Inferior parietal cortex (tissue), 1 donor: ENCODE data around the gene ANKRD13C.
A peak's percentile ranks its signal among the peaks of the same experiment; 100 is the strongest.
"Not testable (repeated sequence)": the region's sequence is repeated elsewhere in the genome, so short reads cannot be mapped to it uniquely, and the experiment has no call there.

Experiments
- DNase-seq: peaks from one replicate; pipeline ENCODE4 v3.0.0-alpha.2; 2016; ENCODE audit errors: extremely low spot score

Gene ANKRD13C, protein sequence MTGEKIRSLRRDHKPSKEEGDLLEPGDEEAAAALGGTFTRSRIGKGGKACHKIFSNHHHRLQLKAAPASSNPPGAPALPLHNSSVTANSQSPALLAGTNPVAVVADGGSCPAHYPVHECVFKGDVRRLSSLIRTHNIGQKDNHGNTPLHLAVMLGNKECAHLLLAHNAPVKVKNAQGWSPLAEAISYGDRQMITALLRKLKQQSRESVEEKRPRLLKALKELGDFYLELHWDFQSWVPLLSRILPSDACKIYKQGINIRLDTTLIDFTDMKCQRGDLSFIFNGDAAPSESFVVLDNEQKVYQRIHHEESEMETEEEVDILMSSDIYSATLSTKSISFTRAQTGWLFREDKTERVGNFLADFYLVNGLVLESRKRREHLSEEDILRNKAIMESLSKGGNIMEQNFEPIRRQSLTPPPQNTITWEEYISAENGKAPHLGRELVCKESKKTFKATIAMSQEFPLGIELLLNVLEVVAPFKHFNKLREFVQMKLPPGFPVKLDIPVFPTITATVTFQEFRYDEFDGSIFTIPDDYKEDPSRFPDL

DNA sequence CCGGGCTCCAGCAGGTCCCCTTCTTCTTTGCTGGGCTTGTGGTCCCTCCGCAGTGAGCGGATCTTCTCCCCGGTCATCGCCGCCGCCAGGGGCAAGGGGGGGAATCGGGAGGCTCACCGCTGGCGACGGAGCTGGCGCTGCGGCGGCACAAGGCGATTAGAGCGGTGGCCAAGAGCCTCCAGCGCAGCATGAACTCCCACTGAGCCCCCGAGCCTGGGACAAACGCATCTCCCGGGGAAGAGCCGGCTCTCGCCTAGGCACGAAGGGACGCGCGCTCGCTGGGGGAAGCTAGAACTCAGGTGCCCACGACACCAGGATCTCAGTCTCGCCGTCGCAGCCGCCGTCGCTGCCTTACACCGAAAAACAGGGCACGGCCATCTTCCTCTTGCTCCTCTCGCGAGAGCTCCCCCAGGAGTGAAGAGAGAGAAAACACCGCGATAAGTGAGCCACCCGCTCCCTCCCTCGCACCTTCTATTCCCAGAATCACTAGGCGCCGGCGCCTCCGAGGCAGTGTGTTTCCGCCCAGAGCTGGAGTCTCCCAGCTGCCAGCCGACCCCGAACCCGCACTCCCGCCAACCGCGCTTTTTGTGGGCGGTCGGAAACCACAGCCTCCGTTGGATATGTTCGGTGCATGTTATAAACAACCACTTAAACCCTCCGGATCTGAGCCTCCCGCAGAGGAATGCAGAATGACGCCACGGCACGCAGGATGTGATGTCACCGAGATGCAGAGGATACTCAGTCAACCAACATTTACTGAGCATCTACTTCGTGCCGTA, at the start of gene ANKRD13C:
Gene ANKRD13C, minus strand, starts transcription at position 391 of the 779 bp plus-strand sequence. Its CDS starts 314 bp downstream, at position 77.
- DNase-seq: peak; percentile 95

DNA sequence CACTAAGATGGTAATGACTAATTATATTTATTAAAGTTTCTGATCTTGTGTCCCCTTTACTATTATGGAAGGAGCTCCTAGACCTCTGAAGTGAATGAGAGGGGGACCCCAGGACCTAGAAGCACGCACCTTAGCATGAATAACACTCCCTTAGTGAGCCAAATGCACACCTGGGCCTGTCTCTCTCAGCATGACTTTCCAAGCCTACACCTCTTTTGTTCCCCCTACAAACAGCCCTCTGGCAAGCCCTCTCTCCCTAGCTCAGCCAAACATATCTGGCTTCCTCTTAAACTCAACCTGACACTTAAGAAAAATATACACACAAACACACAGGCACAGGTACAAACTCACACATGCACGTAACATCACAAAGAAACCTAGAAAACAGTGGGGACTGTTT, 49.2 kb upstream of the ANKRD13C start:
- no peak for DNase-seq

DNA sequence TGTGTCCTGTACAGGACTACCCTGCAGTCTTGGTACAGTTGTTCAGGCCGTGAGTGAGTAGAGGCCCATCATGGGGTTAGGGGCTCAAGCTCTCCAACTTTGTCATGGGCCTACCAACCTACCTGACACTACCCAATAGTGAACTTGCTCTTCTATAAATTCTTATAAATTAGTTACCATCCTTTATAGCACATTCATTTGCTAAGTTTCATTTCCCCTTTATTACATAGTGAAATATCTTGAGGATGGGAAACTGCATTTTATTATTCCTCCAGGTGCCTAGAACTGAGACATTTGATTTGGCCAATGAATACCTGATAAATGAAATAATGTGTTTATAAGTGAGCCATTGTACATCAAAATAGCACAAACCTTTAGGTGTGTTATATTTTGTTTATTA, 47.5 kb upstream of the ANKRD13C start:
- no peak for DNase-seq

DNA sequence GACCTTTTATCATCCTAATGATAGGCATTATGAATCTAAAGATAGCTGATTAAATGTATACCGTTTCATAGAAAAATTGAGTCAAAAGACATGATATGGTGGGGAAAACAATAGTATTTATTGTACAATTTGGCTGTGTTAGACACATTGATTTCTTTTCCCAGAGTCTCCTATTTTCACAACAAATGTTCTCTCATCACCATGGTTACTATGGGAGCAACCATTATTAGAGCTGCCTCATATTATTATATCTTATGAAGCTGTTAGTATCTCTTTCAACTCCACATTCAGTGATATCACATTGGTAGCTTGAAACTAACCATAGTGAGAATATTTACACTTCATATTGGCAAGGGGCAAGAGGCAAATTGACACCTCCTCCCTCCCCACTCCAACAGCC, 45.8 kb upstream of the ANKRD13C start:
- DNase-seq: no peak

DNA sequence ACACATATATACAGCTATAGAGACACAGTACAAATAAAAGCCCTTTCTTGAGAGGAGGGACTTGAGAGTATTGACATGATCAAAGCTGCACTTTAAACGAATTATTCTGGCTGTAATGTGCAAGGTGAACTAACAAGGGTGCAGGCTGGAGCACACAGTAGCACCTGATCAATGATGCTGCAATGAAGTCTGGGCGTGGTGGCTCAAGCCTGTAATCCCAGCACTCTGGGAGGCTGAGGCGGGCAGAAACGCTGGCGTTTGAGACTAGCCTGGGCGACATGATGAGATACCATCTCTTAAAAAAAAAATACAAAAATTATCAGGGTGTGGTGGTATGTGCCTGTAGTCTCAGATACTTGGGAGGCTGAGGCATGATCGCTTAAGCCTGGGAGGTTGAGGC, 42.5 kb upstream of the ANKRD13C start:
- no peak for DNase-seq

DNA sequence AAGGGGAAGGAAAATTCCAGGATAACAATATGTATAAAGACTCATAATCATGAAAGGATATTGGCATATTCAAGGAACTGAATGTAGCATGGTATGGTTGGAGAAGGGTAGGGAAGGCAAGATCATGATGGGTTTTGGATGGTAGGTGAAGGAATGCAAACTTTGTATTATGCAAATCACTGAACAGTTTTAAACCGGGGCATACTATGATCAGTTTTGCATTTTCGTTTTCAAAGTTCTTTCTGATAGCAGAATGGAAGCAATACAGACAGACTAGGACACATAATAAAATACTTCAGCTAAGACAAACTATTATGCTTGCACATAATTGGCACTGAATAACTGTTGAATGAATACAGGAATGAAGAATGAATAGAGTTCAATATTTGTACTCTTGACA, 42.1 kb upstream of the ANKRD13C start:
- DNase-seq: no peak

DNA sequence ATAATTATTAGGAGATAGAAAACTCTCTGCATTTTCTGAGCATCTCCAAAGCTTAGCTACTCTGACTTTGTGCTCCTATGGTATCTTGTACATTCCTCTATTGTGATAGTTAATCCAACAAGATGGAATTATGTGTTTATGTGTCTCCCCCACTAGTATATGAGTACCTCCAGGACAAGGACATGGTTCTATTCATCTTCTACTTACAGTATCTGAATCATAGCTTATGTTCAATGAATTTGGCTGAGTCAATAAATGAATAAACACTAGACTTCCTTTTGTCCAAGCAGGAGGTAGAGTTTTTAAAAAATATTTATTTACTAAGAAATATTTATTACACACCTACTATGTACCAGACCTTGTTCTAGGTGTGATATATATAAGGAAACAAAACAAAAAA, 38.1 kb upstream of the ANKRD13C start:
- no peak for DNase-seq

DNA sequence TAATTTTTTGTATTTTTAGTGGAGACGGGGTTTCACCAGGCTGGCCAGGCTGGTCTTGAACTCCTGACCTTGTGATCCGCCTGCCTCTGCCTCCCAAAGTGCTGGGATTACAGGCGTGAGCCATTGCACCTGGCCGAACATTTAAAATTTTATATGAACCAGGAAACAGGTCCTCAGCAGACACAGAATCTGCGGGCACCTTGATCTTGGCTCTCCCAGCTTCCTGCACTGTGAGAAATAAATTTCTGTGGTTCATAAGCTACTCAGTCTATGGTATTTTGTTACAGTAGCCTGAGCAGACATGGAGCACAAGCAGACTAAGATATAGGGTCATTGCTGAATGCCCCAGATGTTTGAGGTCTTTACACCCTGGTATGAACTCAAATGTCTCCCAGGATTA, 33.0 kb upstream of the ANKRD13C start:
- DNase-seq: no peak

DNA sequence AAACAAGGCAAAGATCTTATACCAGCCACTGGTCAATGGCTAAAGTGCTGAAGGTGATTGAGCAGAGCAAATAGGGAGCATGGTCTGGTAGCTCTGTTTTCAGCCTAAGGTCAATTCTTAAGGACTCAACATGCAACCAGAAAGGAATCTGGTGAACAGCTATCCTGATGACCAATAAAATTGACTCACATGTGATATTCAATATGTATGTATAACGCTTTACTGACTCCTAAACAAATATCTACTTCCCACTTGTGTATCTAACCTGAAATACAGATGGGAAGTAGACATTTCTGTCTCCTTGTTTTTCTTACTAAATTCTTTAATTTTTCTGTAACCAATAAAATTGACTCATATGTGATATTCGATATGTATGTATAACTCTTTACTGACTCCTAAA, 31.6 kb upstream of the ANKRD13C start:
- no peak for DNase-seq

DNA sequence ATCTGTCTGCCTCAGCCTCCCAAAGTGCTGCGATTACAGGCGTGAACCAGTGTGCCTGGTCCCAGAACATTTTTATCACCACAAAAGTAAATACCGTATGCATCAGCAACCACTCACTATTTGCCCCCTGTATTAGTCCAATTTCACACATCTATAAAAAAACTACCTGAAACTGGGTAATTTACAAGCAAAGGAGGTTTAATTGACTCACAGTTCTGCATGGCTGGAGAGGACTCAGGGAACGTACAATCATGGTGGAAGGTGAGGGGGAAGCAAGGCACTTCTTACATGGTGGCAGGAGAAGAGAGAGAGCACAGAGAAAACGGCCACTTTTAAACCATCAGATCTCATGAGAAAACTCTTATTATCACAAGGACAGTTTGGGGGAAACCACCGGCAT, 31.0 kb upstream of the ANKRD13C start:
- DNase-seq: no peak

DNA sequence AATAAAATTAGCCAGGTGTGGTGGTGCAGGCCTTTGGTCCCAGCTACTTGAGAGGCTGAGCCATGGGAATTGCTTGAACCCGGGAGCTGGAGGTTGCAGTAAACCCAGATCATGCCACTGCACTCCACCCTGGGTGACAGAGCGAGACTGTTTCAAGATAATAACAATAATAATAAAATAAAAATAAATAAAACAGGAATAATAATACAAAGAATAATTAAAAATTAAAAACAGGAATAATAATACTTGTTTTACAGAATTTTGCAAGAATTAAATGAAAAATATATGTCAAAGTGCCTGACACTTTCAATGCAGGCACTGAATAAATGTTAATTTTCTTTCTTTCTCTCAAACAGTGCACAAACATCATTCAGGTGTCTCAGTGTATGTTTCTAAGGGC, 30.0 kb upstream of the ANKRD13C start:
- no peak for DNase-seq

DNA sequence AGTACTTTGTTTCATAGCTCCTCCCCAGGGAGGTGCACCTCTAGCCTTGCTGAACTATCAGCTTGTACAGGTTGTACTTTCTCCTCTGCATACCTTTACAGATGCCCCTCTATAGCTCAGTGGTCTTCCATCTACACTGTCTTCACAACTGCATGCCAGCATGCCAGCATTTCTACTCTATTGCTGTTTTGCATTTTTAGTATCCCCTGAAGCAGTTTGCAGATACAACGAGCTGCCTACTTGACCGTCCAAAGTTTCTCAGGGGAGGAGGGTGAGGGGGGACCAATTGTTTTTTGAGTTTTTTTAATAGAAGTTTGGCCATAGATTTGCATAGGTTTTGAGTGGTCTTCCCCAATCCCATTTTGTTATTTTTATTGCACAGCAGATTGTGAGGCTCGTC, 29.0 kb upstream of the ANKRD13C start:
- no peak for DNase-seq

DNA sequence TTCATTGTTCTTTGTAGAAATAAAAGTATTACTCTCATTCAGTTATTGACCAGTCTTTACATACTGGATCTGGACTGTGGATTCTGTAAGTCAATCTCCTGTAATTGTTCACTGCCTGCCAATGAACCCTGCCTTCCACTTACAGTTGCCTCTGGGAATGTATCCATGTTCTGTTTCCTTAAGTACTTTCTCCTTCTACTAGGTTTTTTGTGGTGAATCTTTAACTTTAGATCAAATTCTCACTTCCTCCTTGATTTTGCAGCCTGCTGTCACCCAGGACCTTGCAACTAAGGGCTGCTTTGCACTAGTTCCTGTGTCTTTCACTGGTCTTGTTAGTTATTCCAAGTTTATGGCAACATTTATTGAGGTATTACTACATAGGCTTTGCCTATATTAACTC, 28.2 kb upstream of the ANKRD13C start:
- no peak for DNase-seq

DNA sequence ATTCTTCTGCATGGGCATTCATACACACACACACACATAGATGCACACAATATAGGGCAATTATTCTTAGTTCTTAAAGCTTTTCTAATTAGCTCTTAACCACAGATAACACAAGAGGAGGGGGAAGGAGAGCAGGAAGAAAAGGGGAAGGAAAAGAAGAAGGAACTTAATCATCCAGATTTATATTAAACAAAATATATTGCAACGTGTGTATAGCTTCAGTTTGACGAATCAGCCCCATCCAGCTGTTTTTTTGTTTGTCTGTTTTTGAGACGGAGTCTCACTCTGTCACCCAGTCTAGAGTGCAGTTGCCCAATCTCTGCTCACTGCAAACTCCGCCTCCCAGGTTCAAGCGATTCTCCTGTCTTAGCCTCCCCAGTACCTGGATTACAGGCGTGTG, 21.7 kb upstream of the ANKRD13C start:
- no peak for DNase-seq

DNA sequence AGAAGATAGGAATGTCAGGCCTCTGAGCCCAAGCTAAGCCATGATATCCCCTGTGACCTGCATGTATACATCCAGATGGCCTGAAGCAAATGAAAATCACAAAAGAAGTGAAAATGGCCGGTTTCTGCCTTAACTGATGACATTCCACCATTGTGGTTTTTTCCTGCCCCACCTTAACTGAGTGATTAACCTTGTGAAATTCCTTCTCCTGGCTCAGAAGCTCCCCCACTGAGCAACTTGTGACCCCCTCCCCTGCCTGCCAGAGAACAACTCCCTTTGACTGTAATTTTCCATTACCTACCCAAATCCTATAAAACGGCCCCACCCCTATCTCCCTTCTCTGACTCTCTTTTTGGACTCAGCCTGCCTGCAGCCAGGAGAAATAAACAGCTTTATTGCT, 19.1 kb upstream of the ANKRD13C start:
- not testable (repeated sequence) for DNase-seq

DNA sequence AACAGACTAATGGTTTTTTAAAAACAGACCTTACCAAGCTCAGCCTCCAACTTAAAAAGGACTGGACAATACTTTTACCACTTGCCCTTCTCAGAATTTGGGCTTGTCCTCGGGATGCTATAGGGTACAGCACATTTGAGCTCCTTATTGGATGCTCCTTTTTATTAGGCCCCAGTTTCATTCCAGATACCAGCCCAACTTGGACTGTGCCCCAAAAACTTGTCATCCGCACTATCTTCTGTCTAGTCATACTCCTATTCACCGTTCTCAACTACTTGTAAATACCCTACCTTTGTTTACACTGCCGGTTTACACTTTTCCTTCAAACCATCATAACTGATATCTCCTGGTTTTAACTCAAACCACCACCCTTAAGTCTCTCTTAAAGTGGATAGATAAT, 17.9 kb upstream of the ANKRD13C start:
- DNase-seq: no peak

DNA sequence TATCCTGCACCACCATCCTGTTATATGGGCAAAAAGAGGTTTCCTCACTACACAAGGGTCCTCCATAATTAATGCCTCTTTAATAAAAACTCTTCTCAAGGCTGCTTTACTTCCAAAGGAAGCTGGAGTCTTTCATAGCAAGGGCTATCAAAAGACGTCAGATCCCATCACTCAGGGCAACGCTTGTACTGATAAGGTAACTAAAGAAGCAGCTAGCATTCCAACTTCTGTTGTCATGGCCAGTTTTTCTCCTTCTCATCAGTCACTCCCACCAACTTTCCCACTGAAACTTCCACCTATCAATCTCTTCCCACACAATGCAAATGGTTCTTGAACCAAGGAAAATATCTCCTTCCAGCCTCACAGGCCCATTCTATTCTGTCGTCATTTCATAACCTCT, 17.1 kb upstream of the ANKRD13C start:
- not testable (repeated sequence) for DNase-seq

DNA sequence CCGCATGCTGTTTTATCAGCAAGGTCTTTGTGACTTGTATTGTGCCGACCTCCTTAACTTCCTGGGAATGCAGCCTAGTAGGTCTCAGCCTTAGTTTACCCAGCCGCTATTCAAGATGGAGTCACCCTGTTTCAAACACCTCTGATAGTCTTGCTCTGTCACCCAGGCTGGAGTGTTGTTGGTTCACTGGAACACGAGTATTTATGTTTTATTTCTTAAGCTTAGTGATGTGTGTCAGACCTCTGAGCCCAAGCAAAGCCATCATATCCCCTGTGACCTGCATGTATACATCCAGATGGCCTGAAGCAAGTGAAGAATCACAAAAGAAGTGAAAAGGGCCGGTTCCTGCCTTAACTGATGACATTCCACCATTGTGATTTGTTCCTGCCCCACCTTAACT, 12.9 kb upstream of the ANKRD13C start:
- not testable (repeated sequence) for DNase-seq

DNA sequence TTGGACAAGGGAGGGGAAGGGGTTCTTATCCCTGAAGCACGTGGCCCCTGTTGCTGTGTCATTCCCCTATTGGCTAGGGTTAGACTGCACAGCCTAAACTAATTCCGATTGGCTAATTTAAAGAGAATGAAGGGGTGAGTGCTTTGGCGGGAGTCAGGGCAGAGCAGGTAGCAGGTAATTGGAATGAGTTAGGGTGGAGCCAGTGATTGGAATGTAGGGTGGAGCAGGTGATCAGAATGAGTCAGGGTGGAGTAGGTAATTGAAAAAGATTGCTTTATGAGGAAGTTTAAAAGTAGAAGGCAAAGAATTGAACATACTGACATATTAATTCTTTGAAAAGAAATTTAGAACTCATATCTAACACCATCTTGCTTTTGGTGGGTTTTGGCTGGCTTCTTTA, 12.5 kb upstream of the ANKRD13C start:
- not testable (repeated sequence) for DNase-seq

DNA sequence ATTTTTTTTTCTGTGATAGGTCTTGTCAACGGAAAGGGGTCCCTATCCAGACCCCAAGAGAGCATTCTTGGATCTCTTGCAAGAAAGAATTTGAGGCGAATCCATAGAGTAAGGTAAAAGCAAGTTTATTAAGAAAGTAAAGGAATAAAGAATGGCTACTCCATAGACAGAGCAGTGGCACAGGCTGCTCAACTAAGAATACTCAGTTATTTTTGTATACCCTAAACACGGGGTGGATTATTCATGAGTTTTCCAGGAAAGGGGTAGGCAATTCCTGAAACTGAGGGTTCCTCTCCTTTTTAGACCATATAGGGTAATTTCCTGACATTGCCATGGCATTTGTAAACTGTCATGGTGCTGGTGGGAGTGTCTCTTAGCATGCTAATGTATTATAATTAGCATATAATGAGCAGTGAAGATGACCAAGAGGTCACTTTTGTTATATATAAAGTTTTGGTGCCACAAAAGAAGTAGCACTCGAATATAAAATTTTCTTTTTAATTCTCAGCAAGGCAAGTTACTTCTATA, 12.0 kb upstream of the ANKRD13C start:
- not testable (repeated sequence) for DNase-seq

DNA sequence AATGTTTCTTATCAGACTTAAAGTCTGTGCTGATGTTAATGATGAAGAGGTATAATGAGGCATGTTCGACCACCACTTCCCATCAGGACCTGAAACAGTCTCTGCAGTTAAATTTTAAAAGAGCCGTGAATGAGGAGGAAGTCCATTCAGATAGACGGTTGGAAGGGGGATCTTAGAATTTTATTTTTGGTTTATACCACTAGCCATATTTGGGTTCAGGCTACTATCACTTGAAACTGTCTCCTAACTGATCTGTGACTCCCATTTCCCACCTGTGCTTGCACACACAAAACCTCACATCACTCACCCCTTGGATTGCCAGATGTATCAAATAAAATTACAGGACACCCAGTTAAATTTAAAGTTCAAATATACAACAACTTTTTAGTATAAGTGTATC, 9.9 kb upstream of the ANKRD13C start:
- no peak for DNase-seq

DNA sequence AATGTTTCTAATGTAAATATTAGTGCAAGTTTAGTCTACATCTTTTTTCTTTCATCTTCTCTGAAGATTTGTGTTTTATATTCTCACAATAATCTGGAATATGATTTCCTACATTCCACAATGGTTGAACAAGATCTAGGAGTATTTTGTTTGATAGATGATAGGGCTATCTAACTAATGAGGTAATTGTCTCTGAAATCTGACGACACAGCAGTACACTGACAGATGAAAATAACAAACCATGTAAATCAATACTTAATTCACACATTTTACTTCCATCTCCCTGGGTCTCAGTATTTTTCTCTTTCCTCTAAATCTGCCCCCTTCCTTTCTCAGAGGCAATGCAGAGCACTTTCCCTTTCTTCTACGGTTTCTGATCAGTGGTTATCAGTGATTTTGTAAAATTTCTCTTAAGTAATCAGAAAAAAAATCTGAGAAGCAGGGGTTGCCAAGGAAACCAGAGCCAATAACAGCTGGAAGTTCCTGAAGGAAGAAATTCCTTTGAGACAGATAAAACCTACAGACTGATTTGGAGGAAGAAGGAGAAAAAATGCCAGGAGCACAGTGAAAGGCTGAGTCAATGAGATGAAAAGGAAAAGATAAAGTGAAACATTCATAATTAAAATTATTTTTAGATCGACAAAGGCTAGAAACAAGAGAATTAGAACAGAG, 7.3 kb upstream of the ANKRD13C start:
- no peak for DNase-seq
